ENCODE measurements around the gene CHI3L1.

- TF ChIP-seq CTCF (conservative IDR thresholded peaks at IDR 0.05; ENCODE audit: low read length) (no peak), EZH2phosphoT487 (IDR thresholded peaks at IDR 0.05; ENCODE audit: borderline replicate concordance, low read depth, low read length) (no peak)
Observed at GRCh38 chr1:203211812-203212211, 25.3 kb upstream of the CHI3L1 start.
